PC-3 (cell line): ENCODE data around the gene KDM4C. TPM values are rescaled to one million over a fixed set of nuclear protein-coding genes. Genes with fewer than 3 reads are reported as not detected.

Experiments used
- ATAC-seq: fragments of 200-7000 bp; cut with Tn5 transposase; 2 replicates; pipeline ENCODE4 v1.9.1; 2020; ENCODE audit warnings: mild to moderate bottlenecking, moderate library complexity
- BruUV-seq: library from RNA; stranded (reverse); fragments of 400-500 nt; replicated peaks from 2 replicates; lab custom pipeline; 2021; lab: Mats Ljungman, UMichigan
- CTCF ChIA-PET: fragments of 300-600 bp; sonication (Branson Sonifier 250); formaldehyde crosslinking; loops from one replicate; lab custom pipeline; 2022; ENCODE audit warnings: antibody characterized with exemption; lab: Charles Lee
- POLR2A ChIA-PET: fragments of 300-600 bp; sonication (Branson Sonifier 250); formaldehyde crosslinking; loops from one replicate; lab custom pipeline; 2022; ENCODE audit warnings: antibody characterized with exemption; ENCODE audit not compliant: unreplicated experiment; lab: Charles Lee
- DNase-seq: peaks from one replicate; pipeline ENCODE4 v3.0.0-alpha.2; 2015
- H2AFZ ChIP-seq: fragments of 300-600 bp; sonication (generic); 2 replicates; pipeline ENCODE4 v1.6.0; 2016; ENCODE audit warnings: antibody characterized with exemption, low read length
- H3F3A ChIP-seq: fragments of 300-600 bp; sonication (generic); one replicate; pipeline ENCODE4 v1.6.0; 2017; ENCODE audit warnings: antibody characterized with exemption, low read length, control low read depth, mild to moderate bottlenecking; ENCODE audit not compliant: unreplicated experiment
- H3K27ac ChIP-seq: fragments of 300-600 bp; sonication (generic); 2 replicates; pipeline ENCODE4 v1.5.1; 2016; ENCODE audit warnings: mild to moderate bottlenecking, low read length
- H3K27me3 ChIP-seq: fragments of 300-600 bp; sonication (generic); 2 replicates; pipeline ENCODE4 v1.6.1; 2016; ENCODE audit warnings: low read length, mixed read lengths
- H3K36me3 ChIP-seq: fragments of 300-600 bp; sonication (generic); 2 replicates; pipeline ENCODE4 v1.6.1; 2016; ENCODE audit warnings: low read depth, mixed run types, low read length, mixed read lengths
- H3K4me1 ChIP-seq: fragments of 300-600 bp; sonication (generic); 2 replicates; pipeline ENCODE4 v1.5.1; 2016; ENCODE audit warnings: low read length; ENCODE audit not compliant: insufficient read depth
- H3K4me2 ChIP-seq: fragments of 300-600 bp; sonication (generic); 2 replicates; pipeline ENCODE4 v1.6.0; 2016; ENCODE audit warnings: low read length
- H3K4me3 ChIP-seq: fragments of 300-600 bp; sonication (generic); 2 replicates; pipeline ENCODE4 v1.5.1; 2016; ENCODE audit warnings: mild to moderate bottlenecking, low read length, mixed read lengths
- H3K79me2 ChIP-seq: fragments of 300-600 bp; sonication (generic); 2 replicates; pipeline ENCODE4 v1.6.1; 2017; ENCODE audit warnings: low read length, mixed read lengths
- H3K9ac ChIP-seq: fragments of 300-600 bp; sonication (generic); 2 replicates; pipeline ENCODE4 v1.6.0; 2016; ENCODE audit warnings: mild to moderate bottlenecking, low read length
- H3K9me2 ChIP-seq: fragments of 300-600 bp; sonication (generic); replicated peaks from 2 replicates; pipeline ENCODE4 v1.6.1; 2016; ENCODE audit warnings: mixed run types, low read length, mixed read lengths
- H3K9me3 ChIP-seq: fragments of 300-600 bp; sonication (generic); 2 replicates; pipeline ENCODE4 v1.6.1; 2016; ENCODE audit warnings: low read length, mixed read lengths
- H4K20me1 ChIP-seq: fragments of 300-600 bp; sonication (generic); 2 replicates; pipeline ENCODE4 v1.6.1; 2016; ENCODE audit warnings: low read length, mixed read lengths
- CTCF ChIP-seq: fragments of 300-600 bp; sonication (generic); conservative IDR thresholded peaks from 2 replicates; pipeline ENCODE4 v1.5.1; 2017; ENCODE audit warnings: antibody characterized with exemption, low read depth, mild to moderate bottlenecking, low read length
- EZH2 ChIP-seq: fragments of 300-600 bp; sonication (generic); IDR thresholded peaks from one replicate; pipeline ENCODE4 v1.6.1; 2017; ENCODE audit warnings: antibody characterized with exemption, mild to moderate bottlenecking, low read length; ENCODE audit not compliant: unreplicated experiment
- EZH2phosphoT487 ChIP-seq: fragments of 300-600 bp; sonication (generic); IDR thresholded peaks from 2 replicates; pipeline ENCODE4 v1.6.1; 2018; ENCODE audit warnings: mild to moderate bottlenecking, antibody characterized with exemption, low read length, borderline replicate concordance
- intact Hi-C: fragments of 100-400 bp; cut with micrococcal nuclease; formaldehyde crosslinking; loops from 2 replicates; pipeline ENCODE4 v1.9.0; 2023
- total RNA-seq: library from RNA; depleted of rRNA; stranded (reverse); fragments of >200 nt; gene quantifications from 2 replicates; pipeline ENCODE4 v1.2.3, GENCODE V29; 2014

Gene KDM4C
- total RNA-seq, 1 experiment from 2014 or later: 27.0 TPM

- Histone ChIP-seq H3K9me2 (no peaks in the 10 kb centered on the region), H3K36me3 (no peaks in the 10 kb centered on the region), H3K79me2 (no peaks in the 10 kb centered on the region), H3K9ac (no peak overlapping the region), H3K4me3 (no peak overlapping the region), H3K4me2 (no peak overlapping the region), H3K4me1 (no peaks in the 10 kb centered on the region), H4K20me1 (no peaks in the 10 kb centered on the region), H3K9me3 (no peaks in the 10 kb centered on the region), H3K27me3 (no peaks in the 10 kb centered on the region), H3K27ac (no peak overlapping the region), H2AFZ (no peak overlapping the region), H3F3A (no peaks in the 10 kb centered on the region)
- BruUV-seq: no TSS peak
- ChIA-PET CTCF (no interaction called here), POLR2A (no interaction called here)
- no peak for ATAC-seq
- no peak for DNase-seq
- intact Hi-C loops: no loop called here
- TF ChIP-seq CTCF (no peak), EZH2phosphoT487 (no peak), EZH2 (no peak)
Observed at GRCh38 chr9:7206221-7206758, 448.5 kb downstream of the KDM4C start.

GRCh38 chr9:7209016-7209715 lies 451.4 kb downstream of the KDM4C start:
- POLR2A ChIA-PET: no interaction called here
- Histone ChIP-seq H3K36me3 (no peaks in the 10 kb centered on the region), H3K4me3 (no peak overlapping the region), H3K79me2 (no peaks in the 10 kb centered on the region), H3K9me2 (no peaks in the 10 kb centered on the region), H3K9ac (no peak overlapping the region), H3K27ac (no peak overlapping the region), H3K4me2 (no peak overlapping the region), H2AFZ (no peak overlapping the region), H3K4me1 (no peaks in the 10 kb centered on the region), H3K9me3 (no peaks in the 10 kb centered on the region), H4K20me1 (no peaks in the 10 kb centered on the region), H3K27me3 (no peaks in the 10 kb centered on the region), H3F3A (no peaks in the 10 kb centered on the region)
- intact Hi-C loops: no loop called here
- no TSS peak for BruUV-seq
- no peak for ATAC-seq
- TF ChIP-seq EZH2: no peak
- no peak for TF ChIP-seq CTCF
- no peak for TF ChIP-seq EZH2phosphoT487
- CTCF ChIA-PET: no interaction called here
- DNase-seq: no peak

- H3K9ac ChIP-seq: no peak overlapping the region
- intact Hi-C loops: no loop called here
- no peaks in the 10 kb centered on the region for H3F3A ChIP-seq
- no peaks in the 10 kb centered on the region for H3K79me2 ChIP-seq
- no peak for ATAC-seq
- H3K27me3 ChIP-seq: no peaks in the 10 kb centered on the region
- H4K20me1 ChIP-seq: no peaks in the 10 kb centered on the region
- H2AFZ ChIP-seq: no peak overlapping the region
- H3K4me1 ChIP-seq: no peaks in the 10 kb centered on the region
- CTCF ChIA-PET: no interaction called here
- H3K36me3 ChIP-seq: no peaks in the 10 kb centered on the region
- POLR2A ChIA-PET: no interaction called here
- H3K9me2 ChIP-seq: no peaks in the 10 kb centered on the region
- DNase-seq: no peak
- H3K4me3 ChIP-seq: no peak overlapping the region
- BruUV-seq: no TSS peak
- TF ChIP-seq EZH2 (no peak), CTCF (no peak), EZH2phosphoT487 (no peak)
- H3K9me3 ChIP-seq: no peaks in the 10 kb centered on the region
- H3K27ac ChIP-seq: no peak overlapping the region
- no peak overlapping the region for H3K4me2 ChIP-seq
Observed at GRCh38 chr9:7209990-7210389, 452.2 kb downstream of the KDM4C start.
